ENCODE results near the gene MSLN. TPM values are rescaled to one million over a fixed set of nuclear protein-coding genes. Genes with fewer than 3 reads are reported as not detected.

MSLN gene
- total RNA-seq, 4 donors from 2014 or later: 0.31 to 7.3 (median 0.49) TPM; not detected in 1

DNA sequence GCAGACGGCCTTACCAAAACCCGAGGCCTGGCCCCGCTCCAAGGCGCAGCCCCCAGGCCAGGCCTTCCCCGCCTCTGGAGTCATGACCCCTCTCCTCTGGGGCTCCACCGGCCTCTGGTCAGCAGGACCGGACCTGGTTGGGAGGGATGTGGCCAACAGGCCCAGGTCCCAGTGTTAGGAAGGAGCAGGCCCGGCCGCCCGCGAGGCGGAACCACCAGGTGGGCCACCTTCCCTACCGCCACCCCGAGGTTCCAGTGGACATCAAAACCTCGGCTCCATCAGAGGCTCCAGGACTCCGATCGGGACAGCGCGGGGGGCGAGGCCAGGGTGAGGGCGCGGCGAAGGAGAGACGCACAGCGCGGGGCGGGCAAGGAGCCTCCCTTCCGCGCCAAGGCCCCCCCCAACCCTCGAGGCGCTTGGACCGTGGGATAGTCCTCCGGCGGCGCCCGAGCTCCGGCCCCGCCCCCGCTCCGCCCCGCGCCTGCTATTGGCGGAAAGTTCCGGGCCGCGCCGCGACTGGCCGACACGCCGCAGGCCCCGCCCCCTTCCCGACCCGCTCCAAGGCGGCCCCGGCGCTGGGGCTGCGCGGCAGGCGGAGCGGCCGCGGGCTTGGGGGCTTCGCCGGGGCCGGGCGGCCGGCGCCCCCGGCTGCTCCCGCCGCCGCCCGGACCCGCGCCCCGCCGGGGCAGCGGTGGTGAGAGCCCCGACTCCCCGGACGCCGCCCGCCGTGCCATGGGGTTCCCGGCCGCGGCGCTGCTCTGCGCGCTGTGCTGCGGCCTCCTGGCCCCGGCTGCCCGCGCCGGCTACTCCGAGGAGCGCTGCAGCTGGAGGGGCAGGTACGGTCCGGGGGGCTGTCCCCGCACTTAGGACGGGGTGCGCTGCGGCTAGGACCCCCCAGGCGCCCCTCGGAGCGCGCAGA lies 45.7 kb upstream of the MSLN start, which contains the start of gene METRN:
TSS of gene METRN (plus strand) at position 561 of the 919 bp plus-strand sequence. CDS start at position 733, 172 bp downstream.
- TF ChIP-seq EP300 (IDR thresholded peaks at IDR 0.05) (no peak), POLR2AphosphoS5 (IDR thresholded peaks at IDR 0.05) (no peak), POLR2A (IDR thresholded peaks at IDR 0.05) (no peak)
- TF ChIP-seq, protein P1, sequence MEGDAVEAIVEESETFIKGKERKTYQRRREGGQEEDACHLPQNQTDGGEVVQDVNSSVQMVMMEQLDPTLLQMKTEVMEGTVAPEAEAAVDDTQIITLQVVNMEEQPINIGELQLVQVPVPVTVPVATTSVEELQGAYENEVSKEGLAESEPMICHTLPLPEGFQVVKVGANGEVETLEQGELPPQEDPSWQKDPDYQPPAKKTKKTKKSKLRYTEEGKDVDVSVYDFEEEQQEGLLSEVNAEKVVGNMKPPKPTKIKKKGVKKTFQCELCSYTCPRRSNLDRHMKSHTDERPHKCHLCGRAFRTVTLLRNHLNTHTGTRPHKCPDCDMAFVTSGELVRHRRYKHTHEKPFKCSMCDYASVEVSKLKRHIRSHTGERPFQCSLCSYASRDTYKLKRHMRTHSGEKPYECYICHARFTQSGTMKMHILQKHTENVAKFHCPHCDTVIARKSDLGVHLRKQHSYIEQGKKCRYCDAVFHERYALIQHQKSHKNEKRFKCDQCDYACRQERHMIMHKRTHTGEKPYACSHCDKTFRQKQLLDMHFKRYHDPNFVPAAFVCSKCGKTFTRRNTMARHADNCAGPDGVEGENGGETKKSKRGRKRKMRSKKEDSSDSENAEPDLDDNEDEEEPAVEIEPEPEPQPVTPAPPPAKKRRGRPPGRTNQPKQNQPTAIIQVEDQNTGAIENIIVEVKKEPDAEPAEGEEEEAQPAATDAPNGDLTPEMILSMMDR (IDR thresholded peaks at IDR 0.05): no peak
- peak within 1 kb of the TSS; percentile 76 for H3K4me3 ChIP-seq
- H3K27me3 ChIP-seq: peaks cover 60% of the 10 kb centered on the region
- no peaks in the 10 kb centered on the region for H3K9me3 ChIP-seq
- no peaks in the 10 kb centered on the region for H3K36me3 ChIP-seq
- WGBS: 7% methylated on average over 62 of the region's 108 CpGs
- DNase-seq (ENCODE audit: low spot score in 2 of 2): peak; percentile 92 to 94
- H3K27ac ChIP-seq: no peak within 1 kb of the TSS
- H3K4me1 ChIP-seq: peaks cover 27% of the 10 kb centered on the region

DNA sequence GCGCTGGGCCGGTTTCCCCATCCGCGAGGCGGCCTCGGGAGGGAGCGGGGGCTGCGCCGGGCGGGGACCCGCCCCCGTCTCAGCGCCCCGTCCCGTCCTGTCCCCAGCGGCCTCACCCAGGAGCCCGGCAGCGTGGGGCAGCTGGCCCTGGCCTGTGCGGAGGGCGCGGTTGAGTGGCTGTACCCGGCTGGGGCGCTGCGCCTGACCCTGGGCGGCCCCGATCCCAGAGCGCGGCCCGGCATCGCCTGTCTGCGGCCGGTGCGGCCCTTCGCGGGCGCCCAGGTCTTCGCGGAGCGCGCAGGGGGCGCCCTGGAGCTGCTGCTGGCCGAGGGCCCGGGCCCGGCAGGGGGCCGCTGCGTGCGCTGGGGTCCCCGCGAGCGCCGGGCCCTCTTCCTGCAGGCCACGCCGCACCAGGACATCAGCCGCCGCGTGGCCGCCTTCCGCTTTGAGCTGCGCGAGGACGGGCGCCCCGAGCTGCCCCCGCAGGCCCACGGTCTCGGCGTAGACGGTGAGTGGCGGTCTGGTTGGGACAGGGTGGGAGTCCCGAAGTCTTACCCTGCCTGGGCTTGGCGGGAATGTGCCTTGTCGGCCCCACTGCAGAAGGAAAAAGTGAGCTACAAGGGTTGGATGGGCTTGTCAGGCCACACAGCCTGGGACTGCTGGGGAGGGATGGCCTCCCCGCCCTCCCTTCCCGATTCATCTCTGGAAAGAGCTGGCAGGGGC lies 44.9 kb upstream of the MSLN start:
- no peaks in the 10 kb centered on the region for H3K36me3 ChIP-seq
- DNase-seq (ENCODE audit: low spot score in 2 of 2): no peak
- WGBS: 4% methylated on average over 8 of the region's 74 CpGs
- TF ChIP-seq, protein P1 (IDR thresholded peaks at IDR 0.05): no peak
- TF ChIP-seq POLR2A (IDR thresholded peaks at IDR 0.05) (no peak), POLR2AphosphoS5 (IDR thresholded peaks at IDR 0.05) (no peak)
- H3K27me3 ChIP-seq: peaks cover 52% of the 10 kb centered on the region
- peak overlapping the region; percentile 76 for H3K4me3 ChIP-seq
- H3K27ac ChIP-seq: no peak overlapping the region
- peaks cover 35% of the 10 kb centered on the region for H3K4me1 ChIP-seq
- H3K9me3 ChIP-seq: no peaks in the 10 kb centered on the region

DNA sequence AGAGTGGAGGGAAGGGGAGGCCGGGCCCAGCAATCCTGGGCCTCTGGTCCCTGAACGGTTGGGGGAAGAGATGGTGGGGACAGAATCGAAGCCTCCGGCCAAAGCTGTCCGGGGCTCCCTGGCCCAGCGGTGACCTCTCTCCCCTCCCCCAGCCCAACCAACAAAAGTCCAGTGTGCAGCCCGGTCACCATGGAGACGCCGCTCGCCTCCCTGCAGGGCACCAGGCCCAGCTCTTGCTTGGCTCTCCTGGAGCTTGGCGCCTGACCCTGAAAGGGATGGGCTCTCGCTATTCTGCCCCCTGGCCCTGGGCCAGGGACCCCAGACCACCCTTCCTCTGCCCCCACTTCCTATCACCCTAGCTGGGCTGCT lies 44.4 kb upstream of the MSLN start:
- TF ChIP-seq, protein P1 (IDR thresholded peaks at IDR 0.05): no peak
- TF ChIP-seq POLR2AphosphoS5 (IDR thresholded peaks at IDR 0.05) (no peak), EP300 (IDR thresholded peaks at IDR 0.05) (no peak), POLR2A (IDR thresholded peaks at IDR 0.05) (no peak)
- no peak for DNase-seq (ENCODE audit: low spot score in 2 of 2)
- Histone ChIP-seq H3K36me3 (no peaks in the 10 kb centered on the region), H3K4me3 (peak overlapping the region; percentile 76), H3K27me3 (peaks cover 46% of the 10 kb centered on the region), H3K4me1 (peaks cover 40% of the 10 kb centered on the region), H3K9me3 (no peaks in the 10 kb centered on the region), H3K27ac (no peak overlapping the region)
- no CpG with 5 or more reads among the region's 12 CpGs for WGBS

DNA sequence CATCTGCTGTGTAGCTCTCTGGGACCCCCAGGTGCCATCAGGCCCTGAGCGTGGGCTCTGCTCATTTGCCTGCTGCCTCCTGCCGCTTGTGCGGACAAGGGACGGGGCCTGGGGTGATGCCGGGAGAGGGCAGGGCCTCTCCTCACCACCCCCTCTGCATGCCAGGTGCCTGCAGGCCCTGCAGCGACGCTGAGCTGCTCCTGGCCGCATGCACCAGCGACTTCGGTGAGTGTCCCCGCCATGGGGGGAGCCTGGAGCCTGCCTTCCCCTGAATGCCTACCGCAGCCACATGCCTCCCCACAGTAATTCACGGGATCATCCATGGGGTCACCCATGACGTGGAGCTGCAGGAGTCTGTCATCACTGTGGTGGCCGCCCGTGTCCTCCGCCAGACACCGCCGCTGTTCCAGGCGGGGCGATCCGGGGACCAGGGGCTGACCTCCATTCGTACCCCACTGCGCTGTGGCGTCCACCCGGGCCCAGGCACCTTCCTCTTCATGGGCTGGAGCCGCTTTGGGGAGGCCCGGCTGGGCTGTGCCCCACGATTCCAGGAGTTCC lies 43.7 kb upstream of the MSLN start:
- H3K27ac ChIP-seq: no peak overlapping the region
- DNase-seq (ENCODE audit: low spot score in 2 of 2): no peak
- TF ChIP-seq EP300 (IDR thresholded peaks at IDR 0.05) (no peak), POLR2A (IDR thresholded peaks at IDR 0.05) (no peak), POLR2AphosphoS5 (IDR thresholded peaks at IDR 0.05) (no peak)
- peaks cover 44% of the 10 kb centered on the region for H3K4me1 ChIP-seq
- no peaks in the 10 kb centered on the region for H3K36me3 ChIP-seq
- no peaks in the 10 kb centered on the region for H3K9me3 ChIP-seq
- peaks cover 40% of the 10 kb centered on the region for H3K27me3 ChIP-seq
- WGBS: no CpG with 5 or more reads among the region's 29 CpGs
- no peak overlapping the region for H3K4me3 ChIP-seq

DNA sequence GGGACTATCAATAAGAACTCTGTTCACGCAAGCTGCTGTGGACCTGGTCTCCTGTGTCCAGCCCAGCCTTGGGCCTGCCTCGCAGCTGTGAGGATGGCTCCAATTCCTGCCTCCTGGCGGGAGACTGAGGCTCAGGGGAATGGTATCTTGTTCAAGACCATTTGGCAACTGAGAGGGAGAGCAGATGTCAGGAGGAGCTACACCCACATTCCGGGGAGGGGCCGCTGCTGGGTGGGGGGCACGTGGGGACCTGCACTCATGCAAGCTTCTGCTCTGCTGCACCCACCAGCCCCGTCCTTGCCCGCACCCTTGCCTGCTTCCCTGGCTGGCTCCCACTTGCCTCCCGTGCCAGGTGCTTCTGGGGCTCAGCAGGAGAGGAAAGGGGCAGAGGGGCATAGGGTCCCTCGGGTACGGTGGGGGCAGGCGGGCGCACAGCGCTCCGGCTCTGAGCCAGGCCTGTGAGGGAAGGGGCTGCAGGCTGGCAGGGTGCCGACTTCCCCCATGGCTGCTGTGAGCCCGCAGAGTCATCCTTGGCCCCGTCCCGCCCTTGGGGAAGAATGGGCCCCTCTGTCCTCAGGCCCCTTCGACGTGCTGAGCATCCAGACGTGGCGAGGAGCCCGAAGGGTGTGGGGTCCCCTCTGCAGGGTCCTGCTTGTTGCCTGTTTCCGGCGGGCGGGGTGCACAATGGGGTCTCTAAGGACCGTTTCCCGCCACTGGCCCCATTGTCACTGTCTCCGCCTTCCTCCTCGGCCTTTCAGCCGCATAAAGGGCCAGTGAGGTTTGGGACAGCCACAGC lies 42.9 kb upstream of the MSLN start:
- H3K27me3 ChIP-seq: peaks cover 40% of the 10 kb centered on the region
- no peaks in the 10 kb centered on the region for H3K36me3 ChIP-seq
- TF ChIP-seq POLR2A (IDR thresholded peaks at IDR 0.05): no peak
- H3K4me1 ChIP-seq: peaks cover 48% of the 10 kb centered on the region
- no peaks in the 10 kb centered on the region for H3K9me3 ChIP-seq
- H3K27ac ChIP-seq: no peak overlapping the region
- no peak for DNase-seq (ENCODE audit: low spot score in 2 of 2)
- WGBS: 72% methylated on average over 7 of the region's 32 CpGs
- no peak overlapping the region for H3K4me3 ChIP-seq
